Skeletal muscle satellite cell (primary cell): ENCODE measurements around the gene SLC12A1. TPM values are rescaled to one million over a fixed set of nuclear protein-coding genes. Genes with fewer than 3 reads are reported as not detected.

Experiments
- H3K27me3 ChIP-seq: 2 replicates; pipeline ENCODE4 v1.7.0; 2013; ENCODE audit warnings: low read length; ENCODE audit not compliant: control insufficient read depth, insufficient read depth
- H3K36me3 ChIP-seq: 2 replicates; pipeline ENCODE4 v1.7.0; 2013; ENCODE audit warnings: mild to moderate bottlenecking, control low read depth, low read length; ENCODE audit not compliant: insufficient read depth
- H3K4me1 ChIP-seq: 2 replicates; pipeline ENCODE4 v1.7.0; 2013; ENCODE audit warnings: low read length; ENCODE audit not compliant: control insufficient read depth, insufficient read depth
- H3K4me2 ChIP-seq: 2 replicates; pipeline ENCODE4 v1.7.0; 2013; ENCODE audit warnings: mild to moderate bottlenecking, low read length
- H3K4me3 ChIP-seq: 2 replicates; pipeline ENCODE4 v1.7.0; 2013; ENCODE audit warnings: low read length
- H3K9ac ChIP-seq: 2 replicates; pipeline ENCODE4 v1.7.0; 2013; ENCODE audit warnings: mild to moderate bottlenecking, low read depth, low read length, moderate library complexity
- H3K9me3 ChIP-seq: replicated peaks from 2 replicates; pipeline ENCODE4 v1.7.0; 2013; ENCODE audit warnings: mild to moderate bottlenecking, control low read depth, low read length
- small RNA-seq: library from RNA; depleted of rRNA; stranded (forward); fragments of <200 nt; gene quantifications from one replicate; pipeline ENCODE3, GENCODE V24; 2012

The SLC12A1 gene

GRCh38 chr15:48332642-48333034 is 126.5 kb downstream of the SLC12A1 start:
- Histone ChIP-seq H3K4me3 (peak overlapping the region; percentile 99), H3K4me1 (peaks cover 13% of the 10 kb centered on the region), H3K9me3 (no peaks in the 10 kb centered on the region), H3K27me3 (no peaks in the 10 kb centered on the region), H3K9ac (peak overlapping the region; percentile 98), H3K4me2 (peak overlapping the region; percentile 97), H3K36me3 (peaks cover 14% of the 10 kb centered on the region)

- peak overlapping the region; percentile 99 for H3K4me3 ChIP-seq
- H3K4me1 ChIP-seq: peaks cover 13% of the 10 kb centered on the region
- H3K36me3 ChIP-seq: peaks cover 18% of the 10 kb centered on the region
- no peaks in the 10 kb centered on the region for H3K27me3 ChIP-seq
- no peaks in the 10 kb centered on the region for H3K9me3 ChIP-seq
- H3K4me2 ChIP-seq: peak overlapping the region; percentile 97
- H3K9ac ChIP-seq: peak overlapping the region; percentile 98
Observed at GRCh38 chr15:48333540-48333939, 127.4 kb downstream of the SLC12A1 start.

GRCh38 chr15:48334260-48334659 is 128.2 kb downstream of the SLC12A1 start:
- H3K9ac ChIP-seq: no peak overlapping the region
- H3K4me3 ChIP-seq: no peak overlapping the region
- peaks cover 13% of the 10 kb centered on the region for H3K4me1 ChIP-seq
- H3K9me3 ChIP-seq: no peaks in the 10 kb centered on the region
- H3K4me2 ChIP-seq: no peak overlapping the region
- H3K27me3 ChIP-seq: no peaks in the 10 kb centered on the region
- peaks cover 20% of the 10 kb centered on the region for H3K36me3 ChIP-seq

- Histone ChIP-seq H3K4me2 (no peak overlapping the region), H3K9me3 (no peaks in the 10 kb centered on the region), H3K9ac (no peak overlapping the region), H3K4me1 (peaks cover 5% of the 10 kb centered on the region), H3K4me3 (no peak overlapping the region), H3K36me3 (peaks cover 32% of the 10 kb centered on the region), H3K27me3 (no peaks in the 10 kb centered on the region)
Observed at GRCh38 chr15:48336940-48337339, 130.8 kb downstream of the SLC12A1 start.

- no peaks in the 10 kb centered on the region for H3K9me3 ChIP-seq
- no peak overlapping the region for H3K4me2 ChIP-seq
- no peak overlapping the region for H3K4me3 ChIP-seq
- peaks cover 39% of the 10 kb centered on the region for H3K36me3 ChIP-seq
- no peak overlapping the region for H3K9ac ChIP-seq
- H3K27me3 ChIP-seq: no peaks in the 10 kb centered on the region
- H3K4me1 ChIP-seq: no peaks in the 10 kb centered on the region
Observed at GRCh38 chr15:48337607-48338006, 131.5 kb downstream of the SLC12A1 start.

- H3K36me3 ChIP-seq: peaks cover 45% of the 10 kb centered on the region
- no peaks in the 10 kb centered on the region for H3K9me3 ChIP-seq
- H3K4me3 ChIP-seq: no peak overlapping the region
- H3K9ac ChIP-seq: no peak overlapping the region
- no peak overlapping the region for H3K4me2 ChIP-seq
- no peaks in the 10 kb centered on the region for H3K27me3 ChIP-seq
- no peaks in the 10 kb centered on the region for H3K4me1 ChIP-seq
Observed at GRCh38 chr15:48340111-48340510, 134.0 kb downstream of the SLC12A1 start.

- H3K36me3 ChIP-seq: peaks cover 33% of the 10 kb centered on the region
- no peak overlapping the region for H3K4me3 ChIP-seq
- H3K4me1 ChIP-seq: no peaks in the 10 kb centered on the region
- no peak overlapping the region for H3K4me2 ChIP-seq
- H3K9me3 ChIP-seq: no peaks in the 10 kb centered on the region
- no peaks in the 10 kb centered on the region for H3K27me3 ChIP-seq
- no peak overlapping the region for H3K9ac ChIP-seq
Observed at GRCh38 chr15:48343865-48344264, 137.8 kb downstream of the SLC12A1 start.

- Histone ChIP-seq H3K27me3 (no peaks in the 10 kb centered on the region), H3K4me3 (no peak overlapping the region), H3K9me3 (no peaks in the 10 kb centered on the region), H3K36me3 (peaks cover 28% of the 10 kb centered on the region), H3K4me2 (no peak overlapping the region), H3K9ac (no peak overlapping the region), H3K4me1 (no peaks in the 10 kb centered on the region)
Observed at GRCh38 chr15:48345516-48345915, 139.4 kb downstream of the SLC12A1 start.

GRCh38 chr15:48352474-48353072 is 146.5 kb downstream of the SLC12A1 start:
- no peaks in the 10 kb centered on the region for H3K36me3 ChIP-seq
- H3K9me3 ChIP-seq: no peaks in the 10 kb centered on the region
- H3K4me2 ChIP-seq: peak overlapping the region; percentile 54
- H3K4me1 ChIP-seq: no peaks in the 10 kb centered on the region
- no peaks in the 10 kb centered on the region for H3K27me3 ChIP-seq
- no peak overlapping the region for H3K9ac ChIP-seq
- no peak overlapping the region for H3K4me3 ChIP-seq

Small RNA genes within 50 kb of the gene (small RNA-seq; reads per million reads assigned to genes)
- gene RF00019: not detected
